ENCODE results near the gene CLDN5.

GRCh38 chr22:19569976-19570375, 45.8 kb upstream of the CLDN5 start:
- TF ChIP-seq ZNF280C (tag by site-specific recombination; IDR thresholded peaks at IDR 0.05): no peak
- no peak for TF ChIP-seq CTCF (tag by site-specific recombination; IDR thresholded peaks at IDR 0.05)
- no peak for TF ChIP-seq ZBTB44 (tag by site-specific recombination; IDR thresholded peaks at IDR 0.05)
- no peak for TF ChIP-seq ZNF121 (tag by site-specific recombination; IDR thresholded peaks at IDR 0.05)
- TF ChIP-seq ZNF292 (tag by site-specific recombination; IDR thresholded peaks at IDR 0.05; ENCODE audit: borderline replicate concordance, low read depth): no peak
